Activated naive CD4-positive, alpha-beta T cell treated with Interleukin-2 at 50 U/mL for 16 hours (primary cell): Measurements from ENCODE around the gene ATP2A3.

Experiments used
- DNase-seq: peaks from one replicate; pipeline ENCODE4 v3.0.0-alpha.2; 2020

The ATP2A3 gene

GRCh38 chr17:3990386-3991127, 26.3 kb upstream of the ATP2A3 start:
- no peak for DNase-seq

DNA sequence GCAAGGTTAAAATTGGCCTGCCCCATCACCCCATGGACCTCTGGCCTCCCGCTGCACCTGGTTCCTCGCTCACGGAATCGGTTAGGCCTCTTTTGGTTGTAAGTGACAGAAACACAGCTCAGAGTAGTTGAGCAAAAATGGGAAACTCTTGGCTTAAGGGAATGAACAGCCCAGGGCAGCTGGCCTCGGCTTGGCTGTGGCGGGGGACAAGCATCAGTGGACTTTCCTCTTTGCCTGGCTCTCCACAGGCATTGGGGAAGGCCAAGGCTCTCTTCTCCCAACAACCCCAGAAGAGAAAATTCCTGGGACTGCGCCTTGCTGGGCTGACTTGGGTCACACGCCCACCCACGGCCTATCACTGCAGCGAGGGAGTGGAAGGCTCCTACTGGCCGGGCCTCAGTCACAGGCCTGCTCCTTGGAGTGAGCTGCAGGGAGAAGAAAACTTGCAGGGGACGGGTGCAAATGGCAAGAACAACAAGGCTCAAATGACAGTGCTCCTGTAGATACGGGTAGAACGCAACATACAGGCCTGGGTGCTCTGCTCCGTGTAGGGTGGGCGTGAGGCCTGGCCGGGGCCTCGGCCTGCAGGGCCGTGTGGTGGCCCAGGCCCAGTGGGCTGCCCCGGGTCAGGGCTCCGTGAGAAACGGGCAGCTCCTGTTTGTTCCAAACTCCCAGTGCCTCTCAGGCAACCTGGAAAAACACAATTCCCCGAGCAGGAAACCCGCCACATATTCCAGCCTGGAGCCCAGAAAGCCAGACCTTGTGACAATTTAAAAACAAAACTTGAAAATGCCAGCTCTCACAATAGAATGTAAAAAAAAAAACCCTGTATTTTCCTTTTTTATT, 25.0 kb upstream of the ATP2A3 start:
- DNase-seq: no peak

- DNase-seq: no peak
Measured at GRCh38 chr17:3988297-3989040, 24.2 kb upstream of the ATP2A3 start.

DNA sequence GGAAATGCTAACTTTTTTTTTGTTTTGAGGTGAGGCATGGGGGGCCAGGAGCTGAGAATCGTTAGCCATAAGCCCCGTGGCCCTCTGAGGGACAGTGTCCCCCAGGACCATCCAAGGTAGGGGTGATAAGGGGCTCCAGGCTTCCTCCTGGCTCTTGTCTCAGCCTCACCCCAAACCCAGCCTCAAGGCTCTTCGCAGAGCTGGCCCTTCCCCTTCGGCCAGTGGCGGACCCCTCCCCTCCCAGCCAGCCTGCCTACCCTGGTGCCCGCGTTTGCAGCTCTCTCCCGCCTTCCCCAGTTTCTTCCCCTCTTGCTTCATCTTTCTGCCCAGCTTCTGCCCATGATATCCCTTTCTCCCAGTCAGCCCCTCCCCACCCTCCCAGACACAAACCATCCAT, 22.7 kb upstream of the ATP2A3 start:
- no peak for DNase-seq

DNA sequence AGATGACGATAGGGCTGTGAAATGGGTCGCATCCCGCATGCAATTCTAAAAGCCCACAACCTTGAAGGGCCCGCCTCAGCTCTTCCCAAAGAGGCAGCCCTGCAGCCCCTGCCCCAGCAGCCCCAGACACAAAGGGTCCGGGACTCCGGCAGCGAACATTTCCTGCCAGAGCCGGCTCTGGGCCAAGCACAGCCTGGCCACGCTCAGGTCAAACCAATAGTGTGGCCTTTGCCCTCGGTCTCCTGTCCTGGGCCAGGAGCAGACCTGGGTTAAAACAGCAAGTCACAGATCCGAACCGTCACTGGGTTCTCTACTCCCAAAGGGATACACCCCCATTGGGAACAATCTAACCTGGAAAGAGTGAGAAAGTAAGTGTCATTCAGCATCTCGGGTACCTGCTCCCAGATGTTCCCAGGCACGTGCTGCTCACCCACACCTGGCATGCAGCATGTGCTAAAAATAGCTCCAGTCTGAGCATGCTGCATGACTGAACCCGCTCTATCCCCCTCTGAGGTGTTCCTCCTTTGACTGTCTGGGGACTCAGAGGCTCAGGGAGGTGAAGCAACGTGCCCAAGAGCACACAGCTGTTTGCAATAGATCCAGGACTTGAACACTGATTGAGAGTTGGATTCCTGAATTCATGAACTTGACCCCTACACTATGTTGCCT, 22.2 kb upstream of the ATP2A3 start:
- no peak for DNase-seq

GRCh38 chr17:3985846-3986245, 21.6 kb upstream of the ATP2A3 start:
- no peak for DNase-seq

GRCh38 chr17:3983606-3984484, 19.6 kb upstream of the ATP2A3 start:
- no peak for DNase-seq

GRCh38 chr17:3982541-3983017, 18.3 kb upstream of the ATP2A3 start:
- DNase-seq: no peak

- DNase-seq: no peak
Measured at GRCh38 chr17:3982113-3982512, 17.9 kb upstream of the ATP2A3 start.

- DNase-seq: no peak
Measured at GRCh38 chr17:3981455-3981854, 17.2 kb upstream of the ATP2A3 start.

- no peak for DNase-seq
Measured at GRCh38 chr17:3980381-3981014, 16.3 kb upstream of the ATP2A3 start.

DNA sequence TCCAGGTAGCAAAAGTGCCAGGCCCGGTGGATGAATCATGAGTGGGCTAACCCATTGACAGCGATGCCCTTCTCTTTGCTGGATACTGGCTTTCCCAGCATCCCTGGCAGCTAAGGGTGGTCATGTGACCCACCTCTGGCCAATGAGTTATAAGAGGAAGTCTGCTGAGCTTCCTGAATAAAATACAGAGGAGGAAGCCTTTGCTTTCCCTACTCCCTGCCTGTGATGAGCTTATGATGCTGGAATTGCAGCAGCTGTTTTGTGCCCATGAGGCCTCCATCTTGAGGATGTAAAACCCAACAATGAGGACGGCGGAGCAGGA, 15.0 kb upstream of the ATP2A3 start:
- DNase-seq: no peak

- no peak for DNase-seq
Measured at GRCh38 chr17:3978421-3979289, 14.4 kb upstream of the ATP2A3 start.

DNA sequence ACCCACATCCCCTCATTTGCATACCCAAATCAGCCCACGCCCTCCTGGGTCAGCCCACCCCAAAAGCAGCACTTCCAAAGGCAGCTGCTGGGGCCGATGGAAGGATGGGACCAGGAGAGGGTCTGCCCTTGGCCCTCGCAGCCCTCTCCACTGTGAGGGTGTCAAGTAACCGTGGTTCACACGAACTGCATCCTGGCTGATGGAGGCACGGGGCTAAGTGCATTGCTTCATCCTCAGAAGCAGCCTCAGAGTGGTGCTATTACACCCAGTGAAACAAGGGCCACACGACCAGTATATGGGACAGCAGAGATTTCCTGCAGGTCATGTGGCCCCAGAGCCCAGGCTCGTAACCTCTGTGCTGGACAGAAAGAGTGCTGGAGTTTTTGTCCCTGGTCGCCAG, 13.2 kb upstream of the ATP2A3 start:
- no peak for DNase-seq

DNA sequence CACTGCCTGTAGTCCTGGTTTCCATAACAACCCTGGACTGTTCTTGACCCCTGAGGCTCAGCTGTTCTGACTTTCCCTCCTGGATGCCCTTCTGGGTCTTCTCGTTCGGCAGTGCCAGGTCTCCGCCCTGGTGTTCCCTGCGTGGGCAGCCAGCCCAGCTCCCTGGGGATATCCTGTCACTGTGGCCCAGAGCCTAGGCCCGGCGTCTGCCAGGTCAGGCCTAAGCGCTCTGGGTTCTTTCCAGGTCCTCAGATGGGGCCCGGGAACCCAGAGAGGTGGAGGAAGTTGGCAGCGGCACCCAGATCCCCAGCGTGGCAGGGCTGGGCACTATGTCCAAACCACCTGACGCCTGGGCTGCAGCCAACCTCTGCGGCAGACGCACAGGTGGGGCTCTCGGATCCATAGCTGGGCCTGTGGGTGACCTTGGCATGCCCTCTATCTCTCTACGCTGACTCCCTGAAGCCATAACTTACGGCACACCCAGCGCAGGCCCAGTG, 12.5 kb upstream of the ATP2A3 start:
- DNase-seq: no peak

DNA sequence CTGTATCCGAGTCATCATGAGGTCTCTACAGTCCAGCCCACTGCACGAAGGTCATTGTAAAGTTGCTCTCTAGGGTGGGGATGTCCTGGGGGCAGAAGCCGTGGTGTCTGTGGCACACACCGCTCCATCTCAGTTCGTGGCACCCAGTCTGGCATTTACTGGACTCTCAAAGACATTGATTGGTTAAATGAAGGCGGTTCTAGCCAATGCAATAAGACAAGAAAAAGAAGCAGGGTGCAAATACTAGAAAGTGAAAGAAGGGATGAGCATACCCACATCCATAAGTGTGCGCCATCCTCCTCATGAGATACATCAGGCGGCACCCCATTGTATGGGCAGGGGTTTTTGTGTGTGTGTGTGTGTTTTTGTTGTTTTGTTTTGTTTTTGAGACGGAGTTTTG, 10.7 kb upstream of the ATP2A3 start:
- DNase-seq: no peak

DNA sequence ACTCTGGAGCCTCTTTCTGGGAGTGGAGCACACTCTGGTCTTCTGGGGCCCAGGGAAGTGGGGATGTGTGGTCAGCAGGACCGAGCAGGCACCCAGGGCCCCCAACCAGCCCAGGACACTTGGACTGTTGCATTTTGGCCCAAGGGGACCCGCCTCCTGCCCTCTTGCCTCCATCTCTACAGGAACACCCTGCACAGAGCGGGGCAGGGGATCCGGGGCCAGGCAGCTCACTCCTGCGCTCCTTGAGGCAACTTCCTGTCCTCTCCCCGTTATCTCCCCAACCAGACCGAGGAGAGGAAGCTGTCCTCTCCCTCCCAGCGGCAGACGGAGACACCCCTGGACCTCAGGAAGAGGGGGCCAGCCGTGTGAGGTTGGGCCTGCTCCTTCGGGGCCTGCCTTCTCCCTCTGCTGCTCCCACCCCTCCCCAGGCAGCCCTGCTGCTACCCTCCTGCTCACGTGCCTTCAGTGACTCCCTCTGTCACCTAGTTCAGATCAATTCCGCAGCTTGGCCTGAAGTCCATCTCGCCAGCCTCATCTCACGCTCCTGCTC, 10.0 kb upstream of the ATP2A3 start:
- no peak for DNase-seq

DNA sequence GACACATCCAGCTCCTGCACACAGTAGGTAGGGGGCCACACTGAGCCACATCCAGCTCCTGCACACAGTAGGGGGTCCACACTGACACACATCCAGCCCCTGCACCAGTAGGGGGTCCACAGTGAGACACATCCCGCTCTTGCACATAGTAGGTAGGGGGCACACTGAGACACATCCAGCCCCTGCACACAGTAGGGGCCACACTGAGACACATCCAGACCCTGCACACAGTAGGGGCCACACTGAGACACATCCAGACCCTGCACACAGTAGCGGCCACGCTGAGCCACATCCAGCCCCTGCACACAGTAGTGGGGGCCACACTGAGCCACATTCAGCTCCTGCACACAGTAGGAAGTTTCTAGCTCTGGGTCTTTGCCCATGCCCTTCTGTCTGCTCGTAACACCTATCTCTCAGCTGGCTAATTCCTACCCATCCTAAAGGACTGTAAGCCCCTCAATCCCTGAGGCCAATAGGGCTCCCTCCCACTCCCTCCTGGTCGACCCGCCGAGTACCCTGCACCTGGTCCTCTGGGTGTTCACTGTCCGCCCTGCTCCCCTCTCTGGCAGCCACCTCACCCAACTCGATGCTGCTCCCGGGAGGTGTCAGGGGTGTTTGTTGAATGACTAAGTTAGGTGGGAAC, 9.4 kb upstream of the ATP2A3 start:
- no peak for DNase-seq

DNA sequence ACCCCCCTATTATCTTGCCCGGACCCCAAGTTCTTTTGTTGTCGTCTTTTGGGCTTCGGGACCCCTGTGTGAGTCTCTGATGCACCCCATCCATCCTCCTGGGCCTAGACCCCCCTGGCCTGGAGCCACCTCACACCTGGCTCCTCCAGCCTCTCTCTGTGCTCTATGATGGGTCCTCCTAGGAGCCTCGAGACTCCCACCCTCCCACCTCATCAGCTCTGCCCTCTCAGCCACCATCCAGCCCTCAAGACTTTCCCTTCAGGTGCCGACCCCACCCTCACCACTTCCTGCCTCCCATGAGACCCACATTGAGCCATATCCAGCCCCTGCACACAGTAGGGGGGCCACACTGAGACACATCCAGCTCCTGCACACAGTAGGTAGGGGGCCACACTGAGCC, 8.7 kb upstream of the ATP2A3 start:
- DNase-seq: no peak
